ENCODE measurements around the gene NSD1. TPM values are rescaled to one million over a fixed set of nuclear protein-coding genes. Genes with fewer than 3 reads are reported as not detected.

NSD1 gene
- total RNA-seq, 4 donors from 2014 or later = 46.4 to 112 (median 50.1) TPM

DNA sequence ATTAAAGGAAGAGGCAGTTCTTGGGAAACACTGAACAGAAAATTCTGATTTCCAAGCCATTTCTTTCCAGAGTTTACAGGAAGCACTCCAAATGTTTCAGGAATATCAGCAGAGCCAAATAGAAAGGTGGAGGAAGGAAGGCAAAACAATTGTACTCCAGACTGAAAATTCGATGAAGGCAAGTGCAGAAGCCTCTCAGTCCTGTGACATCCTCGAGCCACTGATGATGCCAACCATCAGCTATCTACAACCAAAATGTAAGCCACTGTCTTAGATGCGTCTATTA lies 215.7 kb downstream of the NSD1 start:
- peaks cover 4 to 22% (median 13%) of the 10 kb centered on the region in 4 donors for H3K4me1 ChIP-seq
- no peaks in the 10 kb centered on the region for H3K9me3 ChIP-seq
- no peaks in the 10 kb centered on the region for H3K27me3 ChIP-seq
- peaks cover 0 to 29% (median 0%) of the 10 kb centered on the region in 3 donors for H3K36me3 ChIP-seq
- no peak overlapping the region for H3K4me3 ChIP-seq
- TF ChIP-seq, protein P1, sequence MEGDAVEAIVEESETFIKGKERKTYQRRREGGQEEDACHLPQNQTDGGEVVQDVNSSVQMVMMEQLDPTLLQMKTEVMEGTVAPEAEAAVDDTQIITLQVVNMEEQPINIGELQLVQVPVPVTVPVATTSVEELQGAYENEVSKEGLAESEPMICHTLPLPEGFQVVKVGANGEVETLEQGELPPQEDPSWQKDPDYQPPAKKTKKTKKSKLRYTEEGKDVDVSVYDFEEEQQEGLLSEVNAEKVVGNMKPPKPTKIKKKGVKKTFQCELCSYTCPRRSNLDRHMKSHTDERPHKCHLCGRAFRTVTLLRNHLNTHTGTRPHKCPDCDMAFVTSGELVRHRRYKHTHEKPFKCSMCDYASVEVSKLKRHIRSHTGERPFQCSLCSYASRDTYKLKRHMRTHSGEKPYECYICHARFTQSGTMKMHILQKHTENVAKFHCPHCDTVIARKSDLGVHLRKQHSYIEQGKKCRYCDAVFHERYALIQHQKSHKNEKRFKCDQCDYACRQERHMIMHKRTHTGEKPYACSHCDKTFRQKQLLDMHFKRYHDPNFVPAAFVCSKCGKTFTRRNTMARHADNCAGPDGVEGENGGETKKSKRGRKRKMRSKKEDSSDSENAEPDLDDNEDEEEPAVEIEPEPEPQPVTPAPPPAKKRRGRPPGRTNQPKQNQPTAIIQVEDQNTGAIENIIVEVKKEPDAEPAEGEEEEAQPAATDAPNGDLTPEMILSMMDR (IDR thresholded peaks at IDR 0.05) = no peak
- no peak for TF ChIP-seq POLR2A (IDR thresholded peaks at IDR 0.05)
- no peak overlapping the region for H3K27ac ChIP-seq
- no peak for DNase-seq

DNA sequence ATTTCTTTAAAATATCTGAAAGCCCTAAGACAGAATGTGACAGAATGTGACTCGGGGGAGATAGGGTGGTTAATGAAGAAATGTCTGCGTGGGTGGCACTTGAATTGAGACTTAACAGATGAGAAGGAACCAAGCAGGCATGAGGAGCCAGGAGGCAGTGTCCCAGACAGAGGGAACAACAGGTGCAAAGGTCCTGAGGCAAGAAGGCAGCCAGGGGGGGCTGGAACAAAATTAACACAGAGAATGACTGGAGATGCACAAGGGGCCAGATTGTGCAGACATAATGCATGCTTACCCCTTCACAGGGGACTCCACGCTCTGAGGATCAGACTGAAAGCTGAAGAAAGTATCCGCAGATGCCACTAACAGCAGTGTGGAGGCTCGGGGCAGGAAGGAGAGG lies 216.2 kb downstream of the NSD1 start:
- H3K27me3 ChIP-seq = no peaks in the 10 kb centered on the region
- DNase-seq = no peak
- no peak overlapping the region for H3K27ac ChIP-seq
- peak overlapping the region in 2 of 4 donors; percentile 73 to 86 for H3K4me3 ChIP-seq
- H3K36me3 ChIP-seq = peaks cover 0 to 29% (median 0%) of the 10 kb centered on the region in 3 donors
- H3K9me3 ChIP-seq = no peaks in the 10 kb centered on the region
- H3K4me1 ChIP-seq = peaks cover 4 to 22% (median 13%) of the 10 kb centered on the region in 4 donors
- TF ChIP-seq, protein P1 (IDR thresholded peaks at IDR 0.05) = no peak
- no peak for TF ChIP-seq POLR2A (IDR thresholded peaks at IDR 0.05)

Other genes with a start within 250 kb of the NSD1 start
- gene HK3, start 234.4 kb upstream of the NSD1 start, total RNA-seq = 1 to 10 TPM; 1.6 to 7.4 (median 3.6) TPM
- gene UIMC1, start 127.0 kb upstream of the NSD1 start, total RNA-seq = 100 to 1,000 TPM in 1 of 4 donors, 10 to 100 TPM in 3; 22.4 to 111 (median 41.3) TPM
- 10 to 100 TPM; 15.9 to 27.3 (median 20.0) TPM for gene ZNF346, start 111.1 kb upstream of the NSD1 start, total RNA-seq
- gene FGFR4, start 46.9 kb upstream of the NSD1 start, total RNA-seq = 100 to 1,000 TPM in 1 of 4 donors, 10 to 100 TPM in 3; 43.0 to 264 (median 72.3) TPM
- gene RAB24, start 169.9 kb downstream of the NSD1 start, total RNA-seq = 10 to 100 TPM; 37.0 to 58.6 (median 46.3) TPM
- gene PRELID1, start 170.0 kb downstream of the NSD1 start, total RNA-seq = 100 to 1,000 TPM in 3 of 4 donors, 10 to 100 TPM in 1; 55.3 to 215 (median 132) TPM
- 10 to 100 TPM in 3 of 4 donors, 1 to 10 TPM in 1; 6.8 to 25.8 (median 18.5) TPM for gene MXD3, start 178.1 kb downstream of the NSD1 start, total RNA-seq
- gene LMAN2, start 217.9 kb downstream of the NSD1 start, total RNA-seq = 100 to 1,000 TPM; 193 to 321 (median 268) TPM
- 10 to 100 TPM; 19.4 to 41.0 (median 23.3) TPM for gene RGS14, start 224.2 kb downstream of the NSD1 start, total RNA-seq